Measurements from ENCODE around the gene ZNF451.

- TF ChIP-seq FOXK2 (IDR thresholded peaks at IDR 0.05) (no peak), ARNT (IDR thresholded peaks at IDR 0.05) (no peak), NFRKB (IDR thresholded peaks at IDR 0.05) (no peak), SUZ12 (IDR thresholded peaks at IDR 0.05) (no peak), BHLHE40 (IDR thresholded peaks at IDR 0.05; ENCODE audit: borderline replicate concordance) (no peak), LEF1 (IDR thresholded peaks at IDR 0.05; ENCODE audit: borderline replicate concordance) (no peak), SP1 (IDR thresholded peaks at IDR 0.05) (no peak), FOXM1 (IDR thresholded peaks at IDR 0.05; ENCODE audit: borderline replicate concordance) (no peak), ELF4 (IDR thresholded peaks at IDR 0.05) (no peak), HDGF (IDR thresholded peaks at IDR 0.05; ENCODE audit: borderline replicate concordance) (no peak), L3MBTL2 (conservative IDR thresholded peaks at IDR 0.05) (peak; percentile 52)
- TF ChIP-seq, protein P1, sequence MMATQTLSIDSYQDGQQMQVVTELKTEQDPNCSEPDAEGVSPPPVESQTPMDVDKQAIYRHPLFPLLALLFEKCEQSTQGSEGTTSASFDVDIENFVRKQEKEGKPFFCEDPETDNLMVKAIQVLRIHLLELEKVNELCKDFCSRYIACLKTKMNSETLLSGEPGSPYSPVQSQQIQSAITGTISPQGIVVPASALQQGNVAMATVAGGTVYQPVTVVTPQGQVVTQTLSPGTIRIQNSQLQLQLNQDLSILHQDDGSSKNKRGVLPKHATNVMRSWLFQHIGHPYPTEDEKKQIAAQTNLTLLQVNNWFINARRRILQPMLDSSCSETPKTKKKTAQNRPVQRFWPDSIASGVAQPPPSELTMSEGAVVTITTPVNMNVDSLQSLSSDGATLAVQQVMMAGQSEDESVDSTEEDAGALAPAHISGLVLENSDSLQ (IDR thresholded peaks at IDR 0.05) = no peak
Observed at GRCh38 chr6:57172136-57173055, 82.4 kb downstream of the ZNF451 start, which contains the start of gene BAG2.
